Astrocyte (in vitro differentiated cells and primary cell): ENCODE results near the gene PFKL. TPM values are rescaled to one million over a fixed set of nuclear protein-coding genes. Genes with fewer than 3 reads are reported as not detected.

Experiments used
- DNase-seq: peaks from one replicate; pipeline ENCODE4 v3.0.0-alpha.2; 2010; ENCODE audit warnings: low read depth
- FAIRE-seq: peaks from 2 replicates; lab custom pipeline; 2011; peaks lifted over from hg19 to GRCh38; lab: Jason Lieb, UNC
- H2AFZ ChIP-seq: 2 replicates; pipeline ENCODE4 v1.6.0; 2012; ENCODE audit warnings: low read depth, low read length, inconsistent platforms
- H3K27ac ChIP-seq: 2 replicates; pipeline ENCODE4 v1.5.1; 2011; ENCODE audit warnings: low read depth, low read length, inconsistent platforms
- H3K27me3 ChIP-seq: 2 replicates; pipeline ENCODE4 v1.6.0; 2011; ENCODE audit warnings: low read length, inconsistent platforms; ENCODE audit not compliant: insufficient read depth
- H3K36me3 ChIP-seq: 2 replicates; pipeline ENCODE4 v1.5.1; 2011; ENCODE audit warnings: low read length, inconsistent platforms; ENCODE audit not compliant: insufficient read depth
- H3K4me1 ChIP-seq: 2 replicates; pipeline ENCODE4 v1.5.1; 2011; ENCODE audit warnings: low read length, inconsistent platforms; ENCODE audit not compliant: insufficient read depth
- H3K4me2 ChIP-seq: 2 replicates; pipeline ENCODE4 v1.6.0; 2012; ENCODE audit warnings: low read length, inconsistent platforms
- H3K4me3 ChIP-seq: 2 replicates; pipeline ENCODE4 v1.5.1; 2011; ENCODE audit warnings: low read depth, mild to moderate bottlenecking, low read length, inconsistent platforms; ENCODE audit not compliant: insufficient read depth
- H3K79me2 ChIP-seq: 2 replicates; pipeline ENCODE4 v1.6.0; 2012; ENCODE audit warnings: mild to moderate bottlenecking, low read length, inconsistent platforms; ENCODE audit not compliant: insufficient read depth
- H3K9ac ChIP-seq: 2 replicates; pipeline ENCODE4 v1.6.0; 2012; ENCODE audit warnings: mild to moderate bottlenecking, low read length, inconsistent platforms
- H3K9me3 ChIP-seq: 2 replicates; pipeline ENCODE4 v1.5.1; 2012; ENCODE audit warnings: low read depth, mild to moderate bottlenecking, low read length, inconsistent platforms; ENCODE audit not compliant: insufficient read depth
- H4K20me1 ChIP-seq: 2 replicates; pipeline ENCODE4 v1.6.0; 2012; ENCODE audit warnings: low read length, inconsistent platforms; ENCODE audit not compliant: insufficient read depth
- H3K27ac Mint-ChIP-seq: one replicate; pipeline ENCODE4 v1.8.0; 2021; ENCODE audit warnings: mild to moderate bottlenecking, mixed read lengths; ENCODE audit not compliant: unreplicated experiment
- H3K27me3 Mint-ChIP-seq: one replicate; pipeline ENCODE4 v1.8.0; 2021; ENCODE audit warnings: low read depth, mixed read lengths; ENCODE audit not compliant: unreplicated experiment
- H3K36me3 Mint-ChIP-seq: one replicate; pipeline ENCODE4 v1.8.0; 2021; ENCODE audit warnings: low read depth, mixed read lengths; ENCODE audit not compliant: unreplicated experiment
- H3K4me1 Mint-ChIP-seq: one replicate; pipeline ENCODE4 v1.8.0; 2021; ENCODE audit warnings: low read depth, mixed read lengths; ENCODE audit not compliant: unreplicated experiment
- H3K4me3 Mint-ChIP-seq: one replicate; pipeline ENCODE4 v1.8.0; 2021; ENCODE audit warnings: mild to moderate bottlenecking, moderate library complexity, mixed read lengths; ENCODE audit not compliant: unreplicated experiment
- H3K9me3 Mint-ChIP-seq: one replicate; pipeline ENCODE4 v1.8.0; 2021; ENCODE audit warnings: mild to moderate bottlenecking, mixed read lengths; ENCODE audit not compliant: unreplicated experiment
- EZH2 ChIP-seq: IDR thresholded peaks from 2 replicates; pipeline ENCODE4 v1.6.1; 2012; ENCODE audit warnings: mild to moderate bottlenecking, low read length, inconsistent platforms; ENCODE audit not compliant: insufficient read depth
- total RNA-seq: library from RNA; stranded (reverse); gene quantifications from 2 replicates; pipeline ENCODE4 v1.2.1, GENCODE V29; 2021
- TF ChIP-seq, protein P1 (sequence below): IDR thresholded peaks from 2 replicates; pipeline ENCODE4 v1.5.1; 2011; ENCODE audit warnings: low read depth, mild to moderate bottlenecking, inconsistent platforms, low read length, moderate library complexity; ENCODE audit not compliant: insufficient read depth

Gene PFKL
- total RNA-seq, 1 donor from 2014 or later = 109 TPM

- no peaks in the 10 kb centered on the region for H3K27me3 ChIP-seq
- DNase-seq (peak; percentile 30), FAIRE-seq (no peak)
- no peaks in the 10 kb centered on the region for H3K9me3 ChIP-seq
- H2AFZ ChIP-seq = no peak overlapping the region
- no peaks in the 10 kb centered on the region for H4K20me1 ChIP-seq
- Mint-ChIP-seq H3K4me1 (no peaks in the 10 kb centered on the region), H3K9me3 (peaks cover 5% of the 10 kb centered on the region), H3K27ac (no peak overlapping the region), H3K27me3 (peaks cover 53% of the 10 kb centered on the region), H3K4me3 (no peak overlapping the region), H3K36me3 (peaks cover 2% of the 10 kb centered on the region)
- no peaks in the 10 kb centered on the region for H3K4me1 ChIP-seq
- H3K4me2 ChIP-seq = peak overlapping the region; percentile 19
- no peaks in the 10 kb centered on the region for H3K79me2 ChIP-seq
- TF ChIP-seq, protein P1, sequence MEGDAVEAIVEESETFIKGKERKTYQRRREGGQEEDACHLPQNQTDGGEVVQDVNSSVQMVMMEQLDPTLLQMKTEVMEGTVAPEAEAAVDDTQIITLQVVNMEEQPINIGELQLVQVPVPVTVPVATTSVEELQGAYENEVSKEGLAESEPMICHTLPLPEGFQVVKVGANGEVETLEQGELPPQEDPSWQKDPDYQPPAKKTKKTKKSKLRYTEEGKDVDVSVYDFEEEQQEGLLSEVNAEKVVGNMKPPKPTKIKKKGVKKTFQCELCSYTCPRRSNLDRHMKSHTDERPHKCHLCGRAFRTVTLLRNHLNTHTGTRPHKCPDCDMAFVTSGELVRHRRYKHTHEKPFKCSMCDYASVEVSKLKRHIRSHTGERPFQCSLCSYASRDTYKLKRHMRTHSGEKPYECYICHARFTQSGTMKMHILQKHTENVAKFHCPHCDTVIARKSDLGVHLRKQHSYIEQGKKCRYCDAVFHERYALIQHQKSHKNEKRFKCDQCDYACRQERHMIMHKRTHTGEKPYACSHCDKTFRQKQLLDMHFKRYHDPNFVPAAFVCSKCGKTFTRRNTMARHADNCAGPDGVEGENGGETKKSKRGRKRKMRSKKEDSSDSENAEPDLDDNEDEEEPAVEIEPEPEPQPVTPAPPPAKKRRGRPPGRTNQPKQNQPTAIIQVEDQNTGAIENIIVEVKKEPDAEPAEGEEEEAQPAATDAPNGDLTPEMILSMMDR = no peak
- no peak for TF ChIP-seq EZH2
- no peak overlapping the region for H3K4me3 ChIP-seq
- no peak overlapping the region for H3K27ac ChIP-seq
- H3K36me3 ChIP-seq = no peaks in the 10 kb centered on the region
- no peak overlapping the region for H3K9ac ChIP-seq
Measured at GRCh38 chr21:44370027-44370735, 70.3 kb downstream of the PFKL start.

- Histone ChIP-seq H3K36me3 (no peaks in the 10 kb centered on the region), H3K27ac (no peak overlapping the region), H3K9me3 (no peaks in the 10 kb centered on the region), H3K79me2 (no peaks in the 10 kb centered on the region), H2AFZ (no peak overlapping the region), H3K4me2 (no peak overlapping the region), H3K4me3 (no peak overlapping the region), H4K20me1 (no peaks in the 10 kb centered on the region), H3K27me3 (no peaks in the 10 kb centered on the region), H3K4me1 (no peaks in the 10 kb centered on the region), H3K9ac (no peak overlapping the region)
- H3K27me3 Mint-ChIP-seq = peaks cover 60% of the 10 kb centered on the region
- H3K9me3 Mint-ChIP-seq = peaks cover 7% of the 10 kb centered on the region
- no peaks in the 10 kb centered on the region for H3K4me1 Mint-ChIP-seq
- H3K4me3 Mint-ChIP-seq = no peak overlapping the region
- FAIRE-seq = no peak
- peaks cover 5% of the 10 kb centered on the region for H3K36me3 Mint-ChIP-seq
- DNase-seq = no peak
- no peak overlapping the region for H3K27ac Mint-ChIP-seq
- TF ChIP-seq EZH2 = no peak
- TF ChIP-seq, protein P1 = no peak
Measured at GRCh38 chr21:44370786-44371410, 71.0 kb downstream of the PFKL start.

DNA sequence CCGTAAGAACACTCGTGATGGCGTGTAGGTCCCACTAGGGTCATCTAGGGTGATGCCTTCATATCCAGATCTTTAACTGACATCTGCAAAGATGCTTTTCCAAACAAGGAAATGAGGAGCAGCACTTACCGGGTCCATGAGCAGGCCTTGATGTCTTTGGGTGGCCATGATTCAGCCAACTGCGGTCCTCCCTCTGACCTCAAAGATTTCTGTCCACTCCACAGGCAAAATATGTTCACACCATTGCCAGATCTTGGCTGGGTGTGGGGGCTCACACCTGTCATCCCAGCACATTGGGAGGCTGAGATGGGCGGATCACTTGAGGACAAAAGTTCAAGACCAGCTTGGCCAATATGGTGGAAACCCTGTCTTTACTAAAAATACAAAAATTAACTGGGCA, 71.7 kb downstream of the PFKL start:
- Histone ChIP-seq H3K36me3 (no peaks in the 10 kb centered on the region), H3K27ac (no peak overlapping the region), H3K9ac (no peak overlapping the region), H3K79me2 (no peaks in the 10 kb centered on the region), H3K4me1 (no peaks in the 10 kb centered on the region), H3K9me3 (no peaks in the 10 kb centered on the region), H3K4me3 (no peak overlapping the region), H3K27me3 (no peaks in the 10 kb centered on the region), H3K4me2 (no peak overlapping the region), H2AFZ (no peak overlapping the region), H4K20me1 (no peaks in the 10 kb centered on the region)
- FAIRE-seq = no peak
- Mint-ChIP-seq H3K36me3 (peaks cover 10% of the 10 kb centered on the region), H3K4me3 (no peak overlapping the region), H3K27me3 (peaks cover 62% of the 10 kb centered on the region), H3K4me1 (no peaks in the 10 kb centered on the region), H3K9me3 (peaks cover 7% of the 10 kb centered on the region), H3K27ac (no peak overlapping the region)
- no peak for TF ChIP-seq EZH2
- TF ChIP-seq, protein P1 = no peak
- DNase-seq = no peak
